Peyer's patch (tissue), 4 donors: ENCODE results near the gene FUT1. TPM values are rescaled to one million over a fixed set of nuclear protein-coding genes. Genes with fewer than 3 reads are reported as not detected.

Experiments
- DNase-seq, 3 donors: peaks; one replicate each; pipeline ENCODE4 v3.0.0-alpha.2; 2017 to 2019
- H3K27ac ChIP-seq, 4 donors: fragments of 200-600 bp; sonication (generic); one replicate each; pipeline ENCODE4 v1.5.1; 2016 to 2019
- H3K27me3 ChIP-seq, 2 donors: fragments of 200-600 bp; sonication (generic); one replicate each; pipeline ENCODE4 v1.5.1; 2019
- H3K36me3 ChIP-seq, 3 donors: fragments of 200-600 bp; sonication (generic); one replicate each; pipeline ENCODE4 v1.5.1; 2016 to 2019
- H3K4me1 ChIP-seq, 4 donors: fragments of 200-600 bp; sonication (generic); one replicate each; pipeline ENCODE4 v1.5.1; 2016 to 2019
- H3K4me3 ChIP-seq, 4 donors: fragments of 200-600 bp; sonication (generic); 1 replicate in 3 of 4; 2 replicates in 1 of 4; pipeline ENCODE4 v1.5.1; 2016 to 2019; ENCODE audit warnings: mild to moderate bottlenecking in 1 of 4
- H3K9me3 ChIP-seq, 4 donors: fragments of 200-600 bp; sonication (generic); one replicate each; pipeline ENCODE4 v1.5.1; 2016 to 2019; ENCODE audit warnings: mild to moderate bottlenecking in 1 of 4
- CTCF ChIP-seq, 6 experiments: fragments of 450-650 bp in 4 of 6; fragments of 200-600 bp in 2 of 6; sonication (generic) in 1 of 6; IDR thresholded peaks; one replicate each; pipeline ENCODE4 v1.5.1; 2017 to 2019; ENCODE audit warnings: antibody characterized with exemption in 6 of 6, mild to moderate bottlenecking in 3 of 6, moderate library complexity in 1 of 6
- POLR2A ChIP-seq, 2 donors: fragments of 450-650 bp; IDR thresholded peaks; one replicate each; pipeline ENCODE4 v1.5.1; 2017; ENCODE audit warnings: antibody characterized with exemption in 2 of 2, mild to moderate bottlenecking in 2 of 2, moderate library complexity in 2 of 2
- total RNA-seq, 4 donors: library from RNA; depleted of rRNA; stranded (reverse); fragments of >200 nt; gene quantifications; one replicate each; pipeline ENCODE4 v1.1.0, GENCODE V29; 2016

The FUT1 gene
- total RNA-seq, 4 donors from 2014 or later = 0.38 to 1.2 (median 0.68) TPM

GRCh38 chr19:48755787-48756186, 3.3 kb upstream of the FUT1 start:
- H3K9me3 ChIP-seq = no peaks in the 10 kb centered on the region
- peaks cover 0 to 17% (median 10%) of the 10 kb centered on the region in 4 donors for H3K4me1 ChIP-seq
- peak overlapping the region in 1 of 4 donors; percentile 21 for H3K4me3 ChIP-seq
- no peaks in the 10 kb centered on the region for H3K36me3 ChIP-seq
- no peaks in the 10 kb centered on the region for H3K27me3 ChIP-seq
- no peak for DNase-seq
- no peak for TF ChIP-seq POLR2A (IDR thresholded peaks at IDR 0.05)
- no peak for TF ChIP-seq CTCF (IDR thresholded peaks at IDR 0.05)
- H3K27ac ChIP-seq = no peak overlapping the region

GRCh38 chr19:48755084-48755641, 2.7 kb upstream of the FUT1 start, which contains the start of gene FGF21:
Gene FGF21, plus strand, starts transcription at chr19:48755524. Its CDS starts 713 bp downstream, at chr19:48756237.
- Histone ChIP-seq H3K36me3 (no peaks in the 10 kb centered on the region), H3K9me3 (no peaks in the 10 kb centered on the region), H3K27ac (no peak within 1 kb of the TSS), H3K4me3 (peak within 1 kb of the TSS in 1 of 4 donors; percentile 21), H3K4me1 (peaks cover 0 to 17% (median 10%) of the 10 kb centered on the region in 4 donors), H3K27me3 (no peaks in the 10 kb centered on the region)
- TF ChIP-seq CTCF (IDR thresholded peaks at IDR 0.05) (no peak), POLR2A (IDR thresholded peaks at IDR 0.05) (no peak)
- DNase-seq = no peak

- Histone ChIP-seq H3K4me1 (peaks cover 0 to 17% (median 10%) of the 10 kb centered on the region in 4 donors), H3K36me3 (no peaks in the 10 kb centered on the region), H3K9me3 (no peaks in the 10 kb centered on the region), H3K4me3 (peak overlapping the region; percentile 13 to 50 (median 45)), H3K27me3 (no peaks in the 10 kb centered on the region), H3K27ac (peak overlapping the region in 2 of 4 donors; percentile 36)
- DNase-seq = no peak
- no peak for TF ChIP-seq POLR2A (IDR thresholded peaks at IDR 0.05)
- TF ChIP-seq CTCF (IDR thresholded peaks at IDR 0.05) = no peak
Measured at GRCh38 chr19:48751845-48752495, 471 bp downstream of the FUT1 start.

- Histone ChIP-seq H3K27ac (no peak overlapping the region), H3K36me3 (no peaks in the 10 kb centered on the region), H3K9me3 (no peaks in the 10 kb centered on the region), H3K4me3 (no peak overlapping the region), H3K27me3 (no peaks in the 10 kb centered on the region), H3K4me1 (peaks cover 0 to 17% (median 10%) of the 10 kb centered on the region in 4 donors)
- TF ChIP-seq POLR2A (IDR thresholded peaks at IDR 0.05) (no peak), CTCF (IDR thresholded peaks at IDR 0.05) (no peak)
- no peak for DNase-seq
Measured at GRCh38 chr19:48750771-48751504, 1.5 kb downstream of the FUT1 start.

GRCh38 chr19:48750351-48750750, 2.1 kb downstream of the FUT1 start:
- H3K4me3 ChIP-seq = no peak overlapping the region
- H3K9me3 ChIP-seq = no peaks in the 10 kb centered on the region
- H3K4me1 ChIP-seq = peaks cover 0 to 17% (median 10%) of the 10 kb centered on the region in 4 donors
- no peaks in the 10 kb centered on the region for H3K36me3 ChIP-seq
- TF ChIP-seq POLR2A (IDR thresholded peaks at IDR 0.05) (no peak), CTCF (IDR thresholded peaks at IDR 0.05) (no peak)
- H3K27ac ChIP-seq = no peak overlapping the region
- DNase-seq = no peak
- H3K27me3 ChIP-seq = no peaks in the 10 kb centered on the region
